Measurements from ENCODE around the gene PGAP2.

The PGAP2 gene

DNA sequence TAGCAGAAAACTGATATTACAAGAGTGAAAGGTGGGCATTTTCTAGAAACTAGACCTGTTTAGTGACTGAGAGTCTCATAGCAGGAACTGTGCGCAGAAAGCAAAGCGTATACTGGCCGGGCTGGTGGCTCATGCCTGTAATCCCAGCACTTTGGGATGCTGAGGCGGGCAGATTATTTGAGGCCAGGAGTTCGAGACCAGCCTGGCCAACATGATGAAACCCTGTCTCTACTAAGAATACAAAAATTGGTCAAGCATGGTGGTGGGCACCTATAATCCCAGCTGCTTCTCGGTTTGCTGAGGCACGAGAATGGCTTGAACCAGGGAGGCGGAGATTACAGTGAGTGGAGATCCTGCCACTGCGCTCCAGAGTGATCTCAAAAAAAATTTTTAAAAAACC is 9.2 kb upstream of the PGAP2 start:
- no peak overlapping the region for H2AFZ ChIP-seq (ENCODE audit: low read depth, low read length)
- no peak overlapping the region for H3K14ac ChIP-seq (ENCODE audit: low read length in 2 of 2)
- H4K8ac ChIP-seq (ENCODE audit: low read length): no peak overlapping the region
- H3K9ac ChIP-seq (ENCODE audit: low read length): no peak overlapping the region
- no peak overlapping the region for H2BK5ac ChIP-seq (ENCODE audit: low read depth, low read length, poor library complexity, severe bottlenecking)
- H2BK15ac ChIP-seq (ENCODE audit: low read depth, poor library complexity, severe bottlenecking): no peak overlapping the region
- H3K79me1 ChIP-seq (replicated peaks; ENCODE audit: low read length, poor library complexity, severe bottlenecking): peaks cover 3% of the 10 kb centered on the region
- H3K36me3 ChIP-seq (ENCODE audit: control insufficient read depth in 1 of 2, insufficient read depth in 2 of 2, low read depth in 1 of 2, low read length in 2 of 2): peaks cover 4 to 7% of the 10 kb centered on the region in 2 experiments
- H2AK5ac ChIP-seq (ENCODE audit: low read length, severe bottlenecking): peak overlapping the region; percentile 58
- peaks cover 6% of the 10 kb centered on the region for H3K4me1 ChIP-seq (ENCODE audit: control insufficient read depth, insufficient read depth, low read depth, low read length)
- H3K4me3 ChIP-seq (ENCODE audit: insufficient read depth in 1 of 2, low read depth in 1 of 2, low read length in 2 of 2): no peak overlapping the region
- H3K27ac ChIP-seq (ENCODE audit: low read length, poor library complexity, severe bottlenecking): no peak overlapping the region
- no peaks in the 10 kb centered on the region for H3K27me3 ChIP-seq (ENCODE audit: control insufficient read depth in 1 of 2, insufficient read depth in 1 of 2, low read length in 2 of 2)
- H3K23ac ChIP-seq (ENCODE audit: low read length in 2 of 2): no peak overlapping the region
- no peak overlapping the region for H3K18ac ChIP-seq (ENCODE audit: low read depth in 1 of 2, low read length in 2 of 2)
- no peak overlapping the region for H4K91ac ChIP-seq (ENCODE audit: low read length)
- no peaks in the 10 kb centered on the region for H3K9me3 ChIP-seq (ENCODE audit: control insufficient read depth, low read length)
- H2BK12ac ChIP-seq (ENCODE audit: low read length in 2 of 2): peak overlapping the region; percentile 21 to 39
- DNase-seq: no peak
- H3K4me2 ChIP-seq (ENCODE audit: low read length, poor library complexity, severe bottlenecking): no peak overlapping the region
- H2BK120ac ChIP-seq (ENCODE audit: low read depth, low read length): no peak overlapping the region
- H3K4ac ChIP-seq (ENCODE audit: low read depth in 1 of 2, low read length in 2 of 2): no peak overlapping the region
- 97% methylated on average over 8 of the region's 9 CpGs for WGBS

DNA sequence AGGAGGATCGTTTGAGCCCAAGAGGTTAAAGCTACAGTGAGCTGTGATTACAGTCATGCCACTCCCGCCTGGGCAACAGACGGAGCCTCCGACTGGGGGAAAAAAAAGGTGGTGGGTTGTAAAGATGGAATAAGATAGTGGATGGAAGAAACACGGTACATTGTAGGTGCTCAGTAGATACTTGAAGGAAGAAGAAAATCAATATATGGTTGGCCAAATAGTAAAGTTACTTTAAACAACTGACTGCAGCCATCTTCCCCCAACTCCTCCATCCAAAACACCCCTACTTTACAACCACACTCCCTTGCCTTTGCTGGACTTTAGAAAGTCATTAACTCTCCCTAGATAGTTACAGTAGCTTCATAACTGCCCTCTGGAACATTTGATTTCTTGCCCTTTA is 8.5 kb upstream of the PGAP2 start:
- no peak overlapping the region for H3K14ac ChIP-seq (ENCODE audit: low read length in 2 of 2)
- no peak overlapping the region for H3K4me2 ChIP-seq (ENCODE audit: low read length, poor library complexity, severe bottlenecking)
- no peak overlapping the region for H2AFZ ChIP-seq (ENCODE audit: low read depth, low read length)
- H4K8ac ChIP-seq (ENCODE audit: low read length): no peak overlapping the region
- H3K9me3 ChIP-seq (ENCODE audit: control insufficient read depth, low read length): no peaks in the 10 kb centered on the region
- no peak overlapping the region for H2BK120ac ChIP-seq (ENCODE audit: low read depth, low read length)
- WGBS: 93% methylated on average over 3 of the region's 5 CpGs
- H3K23ac ChIP-seq (ENCODE audit: low read length in 2 of 2): no peak overlapping the region
- no peaks in the 10 kb centered on the region for H3K27me3 ChIP-seq (ENCODE audit: control insufficient read depth in 1 of 2, insufficient read depth in 1 of 2, low read length in 2 of 2)
- H2BK15ac ChIP-seq (ENCODE audit: low read depth, poor library complexity, severe bottlenecking): no peak overlapping the region
- no peak overlapping the region for H3K27ac ChIP-seq (ENCODE audit: low read length, poor library complexity, severe bottlenecking)
- no peak overlapping the region for H3K9ac ChIP-seq (ENCODE audit: low read length)
- peaks cover 5% of the 10 kb centered on the region for H3K4me1 ChIP-seq (ENCODE audit: control insufficient read depth, insufficient read depth, low read depth, low read length)
- no peaks in the 10 kb centered on the region for H3K36me3 ChIP-seq (ENCODE audit: control insufficient read depth in 1 of 2, insufficient read depth in 2 of 2, low read depth in 1 of 2, low read length in 2 of 2)
- peak overlapping the region; percentile 26 for H2AK5ac ChIP-seq (ENCODE audit: low read length, severe bottlenecking)
- no peak overlapping the region for H3K4me3 ChIP-seq (ENCODE audit: insufficient read depth in 1 of 2, low read depth in 1 of 2, low read length in 2 of 2)
- H2BK5ac ChIP-seq (ENCODE audit: low read depth, low read length, poor library complexity, severe bottlenecking): no peak overlapping the region
- H2BK12ac ChIP-seq (ENCODE audit: low read length in 2 of 2): no peak overlapping the region
- peaks cover 3% of the 10 kb centered on the region for H3K79me1 ChIP-seq (replicated peaks; ENCODE audit: low read length, poor library complexity, severe bottlenecking)
- no peak overlapping the region for H4K91ac ChIP-seq (ENCODE audit: low read length)
- H3K4ac ChIP-seq (ENCODE audit: low read depth in 1 of 2, low read length in 2 of 2): no peak overlapping the region
- no peak overlapping the region for H3K18ac ChIP-seq (ENCODE audit: low read depth in 1 of 2, low read length in 2 of 2)
- DNase-seq: no peak

DNA sequence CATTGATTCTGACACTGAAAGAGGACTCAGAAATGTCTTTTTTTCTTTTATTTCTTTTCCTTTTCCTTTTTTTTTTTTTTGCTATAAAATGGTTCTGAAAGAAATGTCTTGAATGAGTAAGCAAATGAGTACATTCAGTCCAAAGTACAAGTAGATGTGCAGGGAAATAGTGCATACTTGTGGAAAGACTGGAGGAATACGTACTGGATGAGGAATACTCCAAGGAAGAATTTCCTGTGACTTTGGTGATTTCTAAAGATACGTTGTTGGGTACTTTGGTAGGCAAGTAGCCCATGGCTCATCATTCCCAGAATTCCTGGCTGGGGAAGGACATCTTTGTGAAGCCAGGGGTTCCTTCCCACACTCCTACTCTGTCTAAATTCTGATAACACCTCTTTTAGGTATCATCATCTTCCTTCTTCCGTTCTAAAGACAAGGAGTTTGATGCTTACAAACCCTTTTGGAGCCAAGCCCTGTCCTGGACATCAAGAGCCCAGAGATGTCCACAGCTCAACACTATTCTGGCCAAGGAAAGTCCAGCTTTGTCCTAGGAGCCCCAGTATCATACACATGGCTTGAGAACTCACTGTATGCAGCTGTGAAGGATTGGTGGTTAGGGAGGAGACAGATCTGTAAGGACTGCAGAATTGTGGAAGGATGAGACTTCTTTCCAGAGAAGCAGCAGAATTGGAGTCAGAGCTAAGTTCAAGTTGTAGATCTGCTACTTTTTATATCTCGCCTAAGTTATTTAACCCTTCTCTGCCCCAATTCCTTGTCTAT is 6.2 kb upstream of the PGAP2 start:
- H4K91ac ChIP-seq (ENCODE audit: low read length): no peak overlapping the region
- no peak overlapping the region for H3K27ac ChIP-seq (ENCODE audit: low read length, poor library complexity, severe bottlenecking)
- H2BK15ac ChIP-seq (ENCODE audit: low read depth, poor library complexity, severe bottlenecking): no peak overlapping the region
- H3K4ac ChIP-seq (ENCODE audit: low read depth in 1 of 2, low read length in 2 of 2): no peak overlapping the region
- 58% methylated on average over 3 of the region's 4 CpGs for WGBS
- H3K27me3 ChIP-seq (ENCODE audit: control insufficient read depth in 1 of 2, insufficient read depth in 1 of 2, low read length in 2 of 2): no peaks in the 10 kb centered on the region
- no peak overlapping the region for H2BK120ac ChIP-seq (ENCODE audit: low read depth, low read length)
- no peak overlapping the region for H3K4me3 ChIP-seq (ENCODE audit: insufficient read depth in 1 of 2, low read depth in 1 of 2, low read length in 2 of 2)
- H2AK5ac ChIP-seq (ENCODE audit: low read length, severe bottlenecking): peak overlapping the region; percentile 80
- no peaks in the 10 kb centered on the region for H3K9me3 ChIP-seq (ENCODE audit: control insufficient read depth, low read length)
- no peaks in the 10 kb centered on the region for H3K36me3 ChIP-seq (ENCODE audit: control insufficient read depth in 1 of 2, insufficient read depth in 2 of 2, low read depth in 1 of 2, low read length in 2 of 2)
- no peak overlapping the region for H3K23ac ChIP-seq (ENCODE audit: low read length in 2 of 2)
- H3K18ac ChIP-seq (ENCODE audit: low read depth in 1 of 2, low read length in 2 of 2): no peak overlapping the region
- peak overlapping the region in 1 of 2 experiments; percentile 38 for H2BK12ac ChIP-seq (ENCODE audit: low read length in 2 of 2)
- peak; percentile 65 for DNase-seq
- peak overlapping the region; percentile 17 for H3K9ac ChIP-seq (ENCODE audit: low read length)
- H2BK5ac ChIP-seq (ENCODE audit: low read depth, low read length, poor library complexity, severe bottlenecking): no peak overlapping the region
- peaks cover 3% of the 10 kb centered on the region for H3K79me1 ChIP-seq (replicated peaks; ENCODE audit: low read length, poor library complexity, severe bottlenecking)
- no peak overlapping the region for H3K4me2 ChIP-seq (ENCODE audit: low read length, poor library complexity, severe bottlenecking)
- H4K8ac ChIP-seq (ENCODE audit: low read length): peak overlapping the region; percentile 45
- H3K14ac ChIP-seq (ENCODE audit: low read length in 2 of 2): no peak overlapping the region
- H2AFZ ChIP-seq (ENCODE audit: low read depth, low read length): peak overlapping the region; percentile 23
- H3K4me1 ChIP-seq (ENCODE audit: control insufficient read depth, insufficient read depth, low read depth, low read length): peaks cover 5% of the 10 kb centered on the region

DNA sequence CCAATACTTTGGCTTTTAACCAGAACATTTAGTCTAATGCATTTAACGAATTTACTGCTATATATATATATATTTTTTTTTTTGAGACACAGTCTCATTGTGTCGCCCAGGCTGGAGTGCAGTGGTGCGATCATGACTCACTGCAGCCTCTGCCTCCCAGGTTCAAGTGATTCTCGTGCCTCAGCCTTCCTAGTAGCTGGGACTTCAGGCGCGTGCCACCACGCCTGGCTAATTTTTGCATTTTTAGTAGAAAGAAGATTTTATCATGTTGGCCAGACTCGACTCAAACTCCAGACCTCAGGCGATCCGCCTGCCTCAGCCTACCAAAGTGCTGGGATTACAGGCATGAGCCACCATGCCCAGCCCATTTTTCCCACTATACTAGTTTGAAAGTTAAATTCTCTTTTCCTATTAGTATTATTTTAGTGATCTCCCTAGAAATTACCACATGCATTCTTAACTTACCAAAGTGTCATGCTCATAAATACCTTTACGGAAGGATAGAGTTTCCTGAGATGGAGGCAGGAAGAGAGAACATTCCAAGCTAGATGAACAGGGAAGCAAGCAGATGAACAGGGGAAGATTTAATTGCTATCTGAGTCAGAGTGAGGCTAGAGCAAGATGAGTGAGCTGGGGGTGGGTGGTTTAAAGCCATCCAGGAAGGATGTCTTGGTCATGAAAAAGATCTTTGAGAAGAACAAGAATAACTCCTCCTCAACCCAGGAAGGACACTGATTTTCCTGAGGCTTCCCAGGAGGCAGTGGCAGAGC is 4.4 kb upstream of the PGAP2 start:
- Histone ChIP-seq H2BK12ac (ENCODE audit: low read length in 2 of 2) (no peak overlapping the region), H2BK120ac (ENCODE audit: low read depth, low read length) (no peak overlapping the region), H3K18ac (ENCODE audit: low read depth in 1 of 2, low read length in 2 of 2) (no peak overlapping the region), H4K91ac (ENCODE audit: low read length) (no peak overlapping the region), H2BK5ac (ENCODE audit: low read depth, low read length, poor library complexity, severe bottlenecking) (no peak overlapping the region), H2AFZ (ENCODE audit: low read depth, low read length) (peak overlapping the region; percentile 18), H3K79me1 (replicated peaks; ENCODE audit: low read length, poor library complexity, severe bottlenecking) (peaks cover 2% of the 10 kb centered on the region), H3K4me2 (ENCODE audit: low read length, poor library complexity, severe bottlenecking) (no peak overlapping the region), H3K4me1 (ENCODE audit: control insufficient read depth, insufficient read depth, low read depth, low read length) (peaks cover 7% of the 10 kb centered on the region), H3K36me3 (ENCODE audit: control insufficient read depth in 1 of 2, insufficient read depth in 2 of 2, low read depth in 1 of 2, low read length in 2 of 2) (no peaks in the 10 kb centered on the region), H2BK15ac (ENCODE audit: low read depth, poor library complexity, severe bottlenecking) (no peak overlapping the region), H3K9ac (ENCODE audit: low read length) (peak overlapping the region; percentile 21), H3K9me3 (ENCODE audit: control insufficient read depth, low read length) (no peaks in the 10 kb centered on the region), H3K4ac (ENCODE audit: low read depth in 1 of 2, low read length in 2 of 2) (no peak overlapping the region), H3K27me3 (ENCODE audit: control insufficient read depth in 1 of 2, insufficient read depth in 1 of 2, low read length in 2 of 2) (no peaks in the 10 kb centered on the region), H3K14ac (ENCODE audit: low read length in 2 of 2) (no peak overlapping the region), H2AK5ac (ENCODE audit: low read length, severe bottlenecking) (no peak overlapping the region), H3K27ac (ENCODE audit: low read length, poor library complexity, severe bottlenecking) (peak overlapping the region; percentile 88), H3K23ac (ENCODE audit: low read length in 2 of 2) (no peak overlapping the region), H4K8ac (ENCODE audit: low read length) (peak overlapping the region; percentile 80), H3K4me3 (ENCODE audit: insufficient read depth in 1 of 2, low read depth in 1 of 2, low read length in 2 of 2) (no peak overlapping the region)
- 63% methylated on average over 7 of the region's 11 CpGs for WGBS
- peak; percentile 59 for DNase-seq
